ENCODE data around the gene LAIR1. TPM values are rescaled to one million over a fixed set of nuclear protein-coding genes. Genes with fewer than 3 reads are reported as not detected.

LAIR1 gene
- total RNA-seq, 2 donors from 2014 or later = 31.2 to 64.7 TPM

DNA sequence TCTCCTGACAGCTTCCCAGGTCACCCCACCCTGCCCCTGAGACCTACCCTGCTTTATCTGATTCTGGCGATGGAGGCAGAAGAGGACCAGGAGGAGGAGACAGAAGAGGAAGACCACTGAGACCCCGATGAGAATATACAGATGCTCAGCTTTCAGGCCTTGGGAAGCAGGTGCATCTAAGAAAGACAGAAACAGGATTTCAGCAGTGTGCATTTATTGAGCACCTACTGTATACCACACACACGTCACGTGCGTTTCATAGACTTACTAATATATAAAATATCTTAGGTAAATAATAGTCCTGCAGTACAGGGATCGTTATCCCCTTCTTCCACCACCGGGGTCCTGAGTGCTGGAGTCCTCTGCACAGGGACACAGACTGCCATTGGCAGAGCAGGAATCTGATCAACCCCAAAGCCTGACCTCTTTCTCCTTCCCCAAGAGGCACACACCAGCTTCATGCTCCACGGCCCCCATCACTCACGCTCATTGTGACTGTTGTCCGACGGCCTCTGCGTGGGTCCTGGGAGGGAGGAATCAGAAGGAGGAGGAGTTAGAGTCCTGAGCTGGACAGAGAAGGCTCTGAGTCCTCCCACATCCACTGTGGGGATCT is 8.2 kb downstream of the LAIR1 start:
- Histone ChIP-seq H3K9me3 (no peaks in the 10 kb centered on the region), H3K36me3 (no peaks in the 10 kb centered on the region), H3K4me3 (no peak overlapping the region), H3K27ac (no peak overlapping the region), H3K4me1 (ENCODE audit: control insufficient read depth in 1 of 2, low read depth in 2 of 2) (no peaks in the 10 kb centered on the region), H3K27me3 (replicated peaks; ENCODE audit: insufficient read depth) (no peaks in the 10 kb centered on the region)
- DNase-seq (ENCODE audit: low spot score) (no peak), ATAC-seq (ENCODE audit: insufficient number of reproducible peaks, low FRiP score, low read depth) (no peak)
- TF ChIP-seq, protein P1, sequence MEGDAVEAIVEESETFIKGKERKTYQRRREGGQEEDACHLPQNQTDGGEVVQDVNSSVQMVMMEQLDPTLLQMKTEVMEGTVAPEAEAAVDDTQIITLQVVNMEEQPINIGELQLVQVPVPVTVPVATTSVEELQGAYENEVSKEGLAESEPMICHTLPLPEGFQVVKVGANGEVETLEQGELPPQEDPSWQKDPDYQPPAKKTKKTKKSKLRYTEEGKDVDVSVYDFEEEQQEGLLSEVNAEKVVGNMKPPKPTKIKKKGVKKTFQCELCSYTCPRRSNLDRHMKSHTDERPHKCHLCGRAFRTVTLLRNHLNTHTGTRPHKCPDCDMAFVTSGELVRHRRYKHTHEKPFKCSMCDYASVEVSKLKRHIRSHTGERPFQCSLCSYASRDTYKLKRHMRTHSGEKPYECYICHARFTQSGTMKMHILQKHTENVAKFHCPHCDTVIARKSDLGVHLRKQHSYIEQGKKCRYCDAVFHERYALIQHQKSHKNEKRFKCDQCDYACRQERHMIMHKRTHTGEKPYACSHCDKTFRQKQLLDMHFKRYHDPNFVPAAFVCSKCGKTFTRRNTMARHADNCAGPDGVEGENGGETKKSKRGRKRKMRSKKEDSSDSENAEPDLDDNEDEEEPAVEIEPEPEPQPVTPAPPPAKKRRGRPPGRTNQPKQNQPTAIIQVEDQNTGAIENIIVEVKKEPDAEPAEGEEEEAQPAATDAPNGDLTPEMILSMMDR (IDR thresholded peaks at IDR 0.05) = no peak

GRCh38 chr19:54355675-54356074 is 9.1 kb downstream of the LAIR1 start:
- Histone ChIP-seq H3K27ac (no peak overlapping the region), H3K4me3 (no peak overlapping the region), H3K4me1 (ENCODE audit: control insufficient read depth in 1 of 2, low read depth in 2 of 2) (no peaks in the 10 kb centered on the region), H3K27me3 (replicated peaks; ENCODE audit: insufficient read depth) (no peaks in the 10 kb centered on the region), H3K9me3 (no peaks in the 10 kb centered on the region), H3K36me3 (no peaks in the 10 kb centered on the region)
- TF ChIP-seq, protein P1 (IDR thresholded peaks at IDR 0.05) = no peak
- DNase-seq (ENCODE audit: low spot score) (no peak), ATAC-seq (ENCODE audit: insufficient number of reproducible peaks, low FRiP score, low read depth) (no peak)

GRCh38 chr19:54354761-54355160 is 10.0 kb downstream of the LAIR1 start:
- no peak overlapping the region for H3K4me3 ChIP-seq
- no peaks in the 10 kb centered on the region for H3K4me1 ChIP-seq (ENCODE audit: control insufficient read depth in 1 of 2, low read depth in 2 of 2)
- TF ChIP-seq, protein P1 (IDR thresholded peaks at IDR 0.05) = no peak

DNA sequence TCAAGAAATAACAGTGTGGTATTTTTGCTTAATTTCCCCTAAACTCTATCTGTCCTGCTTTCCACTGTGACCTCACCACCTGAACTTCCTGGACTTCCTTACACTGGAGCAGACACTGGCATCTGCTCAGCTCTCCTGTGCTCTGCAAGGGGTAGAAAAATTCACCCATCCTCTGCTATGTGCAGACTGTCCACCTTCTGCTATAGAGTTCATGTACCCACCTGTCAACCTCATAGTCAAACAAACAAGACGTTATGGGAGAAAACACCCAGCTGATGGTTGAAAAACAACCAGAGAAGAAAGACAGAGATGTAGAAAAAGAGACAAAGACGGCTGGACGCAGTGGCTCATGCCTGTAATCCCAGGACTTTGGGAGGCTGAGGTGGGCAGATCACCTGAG is 12.2 kb downstream of the LAIR1 start:
- ATAC-seq (ENCODE audit: insufficient number of reproducible peaks, low FRiP score, low read depth) = no peak
- Histone ChIP-seq H3K27me3 (replicated peaks; ENCODE audit: insufficient read depth) (no peaks in the 10 kb centered on the region), H3K36me3 (no peaks in the 10 kb centered on the region), H3K4me1 (ENCODE audit: control insufficient read depth in 1 of 2, low read depth in 2 of 2) (no peaks in the 10 kb centered on the region), H3K9me3 (no peaks in the 10 kb centered on the region), H3K4me3 (no peak overlapping the region), H3K27ac (no peak overlapping the region)
- DNase-seq (ENCODE audit: low spot score) = no peak
- TF ChIP-seq, protein P1 (IDR thresholded peaks at IDR 0.05) = no peak

More at GRCh38 chr19:54354761-54355160, 10.0 kb downstream of the LAIR1 start:
- Histone ChIP-seq H3K27ac (no peak overlapping the region), H3K9me3 (no peaks in the 10 kb centered on the region), H3K36me3 (no peaks in the 10 kb centered on the region), H3K27me3 (replicated peaks; ENCODE audit: insufficient read depth) (no peaks in the 10 kb centered on the region)
- DNase-seq (ENCODE audit: low spot score) (no peak), ATAC-seq (ENCODE audit: insufficient number of reproducible peaks, low FRiP score, low read depth) (no peak)

- Histone ChIP-seq H3K36me3 (no peaks in the 10 kb centered on the region), H3K9me3 (no peaks in the 10 kb centered on the region), H3K27me3 (replicated peaks; ENCODE audit: insufficient read depth) (no peaks in the 10 kb centered on the region), H3K27ac (no peak overlapping the region), H3K4me1 (ENCODE audit: control insufficient read depth in 1 of 2, low read depth in 2 of 2) (no peaks in the 10 kb centered on the region), H3K4me3 (no peak overlapping the region)
- DNase-seq (ENCODE audit: low spot score) = no peak
- TF ChIP-seq, protein P1 (IDR thresholded peaks at IDR 0.05) = no peak
- no peak for ATAC-seq (ENCODE audit: insufficient number of reproducible peaks, low FRiP score, low read depth)
These were observed 12.7 kb downstream of the LAIR1 start for GRCh38 chr19:54352041-54352440.

Measured in thoracic aorta (tissue), 2 donors.